Sigmoid colon (tissue), 7 donors: ENCODE results near the gene ARHGEF11. TPM values are rescaled to one million over a fixed set of nuclear protein-coding genes. Genes with fewer than 3 reads are reported as not detected.

ENCODE experiments used
- DNase-seq: peaks from one replicate; pipeline ENCODE4 v3.0.0-alpha.2; 2019
- H3K27ac ChIP-seq, 4 donors: fragments of 200-600 bp; sonication (generic); one replicate each; pipeline ENCODE4 v1.5.1; 2016 to 2019; ENCODE audit warnings: mild to moderate bottlenecking in 1 of 4
- H3K27me3 ChIP-seq, 3 donors: fragments of 200-600 bp; sonication (generic); one replicate each; pipeline ENCODE4 v1.5.1; 2019; ENCODE audit warnings: mild to moderate bottlenecking in 1 of 3
- H3K36me3 ChIP-seq, 4 donors: fragments of 200-600 bp; sonication (generic); one replicate each; pipeline ENCODE4 v1.5.1; 2016 to 2019
- H3K4me1 ChIP-seq, 4 donors: fragments of 200-600 bp; sonication (generic); one replicate each; pipeline ENCODE4 v1.5.1; 2017 to 2019
- H3K4me3 ChIP-seq, 4 donors: fragments of 200-600 bp; sonication (generic); one replicate each; pipeline ENCODE4 v1.5.1; 2017 to 2019; ENCODE audit warnings: mild to moderate bottlenecking in 2 of 4, moderate library complexity in 1 of 4
- H3K9me3 ChIP-seq, 4 donors: fragments of 200-600 bp in 3 of 4; sonication (generic) in 3 of 4; one replicate each; pipeline versions ENCODE4 v1.5.1 to v1.6.1; 2013 to 2019
- CTCF ChIP-seq, 4 experiments: fragments of 450-650 bp in 3 of 4; fragments of 200-600 bp in 1 of 4; IDR thresholded peaks; one replicate each; pipeline ENCODE4 v1.5.1; 2016 to 2019; ENCODE audit warnings: antibody characterized with exemption in 4 of 4, mild to moderate bottlenecking in 3 of 4, moderate library complexity in 2 of 4
- EP300 ChIP-seq, 4 donors: sonication (generic); formaldehyde crosslinking; IDR thresholded peaks; one replicate each; pipeline ENCODE4 v1.6.1; 2017; ENCODE audit warnings: antibody characterized with exemption in 4 of 4
- POLR2A ChIP-seq, 2 donors: fragments of 450-650 bp; IDR thresholded peaks; one replicate each; pipeline ENCODE4 v1.6.1; 2016; ENCODE audit warnings: antibody characterized with exemption in 2 of 2, mild to moderate bottlenecking in 2 of 2, moderate library complexity in 2 of 2
- POLR2AphosphoS5 ChIP-seq, 4 donors: sonication (generic); formaldehyde crosslinking; IDR thresholded peaks; one replicate each; pipeline ENCODE4 v1.6.1; 2017; ENCODE audit warnings: antibody characterized with exemption in 4 of 4
- whole genome bisulfite sequencing, 2 donors: extraction: QIAGEN DNeasy Blood & Tissue Kit; methylation state at CpG; one replicate each; pipeline ENCODE4 v1.1.7; 2013; 5-methylcytosine and 5-hydroxymethylcytosine counted together
- intact Hi-C: fragments of 100-400 bp; cut with DNase I; formaldehyde crosslinking; loops from one replicate; pipeline ENCODE4 v1.15.1; 2023
- polyA plus RNA-seq, 3 donors: library from polyadenylated mRNA; stranded (reverse); fragments of 200-250 nt; gene quantifications; one replicate each; pipeline ENCODE4 v1.2.3, GENCODE V29; 2013
- total RNA-seq, 4 donors: library from RNA; depleted of rRNA; stranded (reverse); fragments of >200 nt; gene quantifications; one replicate each; pipeline ENCODE4 v1.1.0, GENCODE V29; 2016
- donor health status: healthy with polysubstance abuse.
- donor health status: Bipolar disorder and iron deficiency.
- donor health status: healthy.

Gene ARHGEF11
- total and polyA plus RNA-seq, 7 donors: 14.8 to 46.8 (median 27.5) TPM

GRCh38 chr1:156903328-156904091 lies 142.0 kb downstream of the ARHGEF11 start:
- no peak for DNase-seq
- TF ChIP-seq POLR2AphosphoS5 (IDR thresholded peaks at IDR 0.05) (no peak), POLR2A (IDR thresholded peaks at IDR 0.05) (no peak), EP300 (IDR thresholded peaks at IDR 0.05) (no peak), CTCF (IDR thresholded peaks at IDR 0.05) (no peak)
- no peaks in the 10 kb centered on the region for H3K36me3 ChIP-seq
- peaks cover 0 to 9% (median 0%) of the 10 kb centered on the region in 4 donors for H3K4me1 ChIP-seq
- H3K27me3 ChIP-seq: peaks cover 0 to under 1% (median 0%) of the 10 kb centered on the region in 3 donors
- H3K27ac ChIP-seq: no peak overlapping the region
- H3K9me3 ChIP-seq: no peaks in the 10 kb centered on the region
- H3K4me3 ChIP-seq: no peak overlapping the region
- WGBS, 2 donors: 75 to 80% methylated on average over 15 of the region's 15 CpGs
- intact Hi-C loops: no loop called here

GRCh38 chr1:156901966-156902915 lies 143.3 kb downstream of the ARHGEF11 start:
- DNase-seq: no peak
- Histone ChIP-seq H3K27me3 (peaks cover 0 to 10% (median 0%) of the 10 kb centered on the region in 3 donors), H3K4me3 (no peak overlapping the region), H3K4me1 (peaks cover 0 to 14% (median 0%) of the 10 kb centered on the region in 4 donors), H3K27ac (peak overlapping the region in 1 of 4 donors; percentile 20), H3K36me3 (no peaks in the 10 kb centered on the region), H3K9me3 (no peaks in the 10 kb centered on the region)
- intact Hi-C loops: no loop called here
- WGBS, 2 donors: 67 to 75% methylated on average over 22 to 23 of the region's 23 CpGs
- TF ChIP-seq CTCF (IDR thresholded peaks at IDR 0.05): no peak
- TF ChIP-seq POLR2AphosphoS5 (IDR thresholded peaks at IDR 0.05): no peak
- no peak for TF ChIP-seq POLR2A (IDR thresholded peaks at IDR 0.05)
- TF ChIP-seq EP300 (IDR thresholded peaks at IDR 0.05): no peak

GRCh38 chr1:156901590-156901900 lies 144.0 kb downstream of the ARHGEF11 start:
- Histone ChIP-seq H3K36me3 (no peaks in the 10 kb centered on the region), H3K9me3 (no peaks in the 10 kb centered on the region), H3K4me3 (no peak overlapping the region), H3K27ac (no peak overlapping the region), H3K27me3 (peaks cover 0 to 10% (median 0%) of the 10 kb centered on the region in 3 donors), H3K4me1 (peaks cover 0 to 21% (median 0%) of the 10 kb centered on the region in 4 donors)
- no peak for DNase-seq
- intact Hi-C loops: no loop called here
- WGBS, 2 donors: 84 to 89% methylated on average over 4 of the region's 4 CpGs
- no peak for TF ChIP-seq POLR2AphosphoS5 (IDR thresholded peaks at IDR 0.05)
- TF ChIP-seq CTCF (IDR thresholded peaks at IDR 0.05): no peak
- no peak for TF ChIP-seq POLR2A (IDR thresholded peaks at IDR 0.05)
- no peak for TF ChIP-seq EP300 (IDR thresholded peaks at IDR 0.05)

- no peaks in the 10 kb centered on the region for H3K36me3 ChIP-seq
- no peak overlapping the region for H3K4me3 ChIP-seq
- H3K27me3 ChIP-seq: peaks cover 0 to 10% (median 0%) of the 10 kb centered on the region in 3 donors
- H3K9me3 ChIP-seq: no peaks in the 10 kb centered on the region
- no peak for TF ChIP-seq POLR2A (IDR thresholded peaks at IDR 0.05)
- no peak for TF ChIP-seq CTCF (IDR thresholded peaks at IDR 0.05)
- TF ChIP-seq POLR2AphosphoS5 (IDR thresholded peaks at IDR 0.05): no peak
- TF ChIP-seq EP300 (IDR thresholded peaks at IDR 0.05): no peak
- H3K27ac ChIP-seq: no peak overlapping the region
- intact Hi-C loops: no loop called here
- DNase-seq: no peak
- 61 to 71% methylated on average over 6 of the region's 6 CpGs for WGBS, 2 donors
- H3K4me1 ChIP-seq: peaks cover 0 to 24% (median 0%) of the 10 kb centered on the region in 4 donors
Observed at GRCh38 chr1:156900896-156901589, 144.5 kb downstream of the ARHGEF11 start.
